SIG-M5 (cell line): ENCODE results near the gene CHRM5.
A peak's percentile ranks its signal among the peaks of the same experiment; 100 is the strongest.

Experiments
- DNase-seq: peaks from one replicate; lab custom pipeline; 2025; lab: John Stamatoyannopoulos, UW

Gene CHRM5

DNA sequence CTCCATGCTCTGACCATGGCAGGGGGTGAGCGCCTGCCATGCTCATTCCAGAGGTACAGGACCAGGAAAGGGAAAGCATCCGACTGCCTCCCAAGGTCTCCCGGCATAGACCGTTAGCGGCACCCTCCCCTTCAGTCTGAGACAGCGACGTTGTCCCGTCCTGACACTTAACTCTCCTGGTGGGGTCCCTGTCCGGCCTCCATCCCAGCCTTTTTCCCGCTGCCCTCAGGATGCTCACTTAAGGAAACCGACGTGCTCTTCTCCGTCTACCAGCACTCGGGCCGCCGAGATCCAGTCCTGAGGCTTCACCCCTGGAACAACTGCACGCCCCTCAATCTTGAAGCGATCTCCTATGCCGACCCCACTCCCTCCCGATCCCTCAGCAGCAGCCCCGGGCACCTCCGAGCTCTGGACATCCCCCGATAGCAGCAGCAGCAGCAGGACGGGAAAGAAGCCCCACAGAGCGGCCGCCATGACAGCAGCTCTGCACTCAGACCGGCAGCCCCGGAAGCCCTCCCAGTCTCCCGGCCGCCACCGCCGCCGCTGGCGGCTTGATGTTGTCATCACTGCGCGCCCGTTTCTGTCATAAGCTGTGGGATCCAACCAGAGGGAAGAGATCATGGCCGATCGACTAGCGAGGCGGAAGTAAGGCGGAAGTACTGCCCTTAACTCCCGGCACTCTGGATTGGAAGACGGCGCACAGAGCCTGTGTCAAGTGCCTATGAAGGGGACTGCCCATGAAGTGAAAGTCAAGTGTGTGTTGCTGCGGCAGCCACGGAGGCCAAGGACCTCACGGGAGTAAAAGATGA, 133.3 kb downstream of the CHRM5 start, which contains the start of the genes EMC7 and PGBD4:
Gene EMC7 (minus strand): TSS at position 497 of the 809 bp plus-strand sequence. CDS start 23 bp downstream, at position 474.
Gene PGBD4 (plus strand): TSS at position 718 of the 809 bp plus-strand sequence. CDS start 449 bp downstream, outside the sequence.
- DNase-seq: peak; percentile 93

DNA sequence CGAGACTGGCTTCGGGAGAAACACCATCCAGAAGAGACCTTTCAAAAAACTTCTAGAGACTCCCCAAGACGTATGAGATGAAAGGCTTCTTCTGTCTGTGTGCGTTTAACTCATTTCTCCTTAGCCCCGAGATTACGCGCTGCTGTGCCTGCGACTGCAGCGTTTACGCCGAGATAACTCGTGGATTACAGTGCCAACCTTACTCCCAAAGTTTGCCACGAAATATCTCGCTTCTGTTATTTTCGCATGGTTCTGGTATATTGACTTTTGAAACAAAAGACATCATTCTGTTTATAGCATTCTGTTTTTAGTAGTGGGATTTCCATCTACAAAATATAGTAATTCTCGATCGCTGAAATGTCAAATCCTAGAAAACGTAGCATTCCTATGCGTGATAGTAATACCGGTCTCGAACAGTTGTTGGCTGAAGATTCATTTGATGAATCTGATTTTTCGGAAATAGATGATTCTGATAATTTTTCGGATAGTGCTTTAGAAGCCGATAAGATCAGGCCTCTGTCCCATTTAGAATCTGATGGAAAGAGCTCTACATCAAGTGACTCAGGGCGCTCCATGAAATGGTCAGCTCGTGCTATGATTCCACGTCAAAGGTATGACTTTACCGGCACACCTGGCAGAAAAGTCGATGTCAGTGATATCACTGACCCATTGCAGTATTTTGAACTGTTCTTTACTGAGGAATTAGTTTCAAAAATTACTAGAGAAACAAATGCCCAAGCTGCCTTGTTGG, 134.1 kb downstream of the CHRM5 start:
- no peak for DNase-seq

DNA sequence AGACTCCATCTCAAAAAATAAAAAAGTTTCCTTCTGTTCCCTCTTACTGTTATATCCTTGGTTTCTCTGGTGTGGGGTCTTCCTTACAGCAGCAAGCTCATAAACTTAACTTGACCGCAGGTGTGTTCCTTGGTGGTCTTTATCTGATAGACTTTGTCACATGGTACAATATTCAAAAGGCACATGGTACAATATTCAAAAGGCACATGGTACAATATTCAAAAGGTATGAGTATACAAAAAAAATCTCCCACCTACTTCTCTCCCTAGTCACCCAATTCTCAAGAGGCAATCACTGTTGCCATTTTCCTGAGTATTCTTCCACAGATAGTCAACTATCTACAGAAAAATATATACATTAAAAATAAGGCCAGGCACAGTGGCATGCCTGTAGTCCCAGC, 138.1 kb downstream of the CHRM5 start:
- DNase-seq: no peak

DNA sequence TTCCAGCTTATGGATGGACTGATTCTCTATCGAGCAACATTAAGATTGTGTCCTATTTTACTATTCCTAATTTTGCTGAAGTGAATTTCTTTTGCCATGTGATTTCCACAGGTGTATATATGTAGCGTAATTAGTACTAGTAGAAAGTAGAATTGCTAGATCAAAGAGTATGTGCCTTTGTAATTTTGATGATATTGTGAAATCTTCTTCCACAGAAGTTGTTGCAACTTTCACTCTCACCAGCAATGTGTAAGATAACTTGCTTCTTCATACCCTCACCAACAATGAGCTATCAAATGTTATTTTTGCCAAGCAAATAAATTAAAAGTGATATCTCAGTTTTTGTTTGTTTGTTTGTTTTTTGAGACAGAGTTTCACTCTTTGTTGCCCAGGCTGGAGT, 139.0 kb downstream of the CHRM5 start:
- no peak for DNase-seq

DNA sequence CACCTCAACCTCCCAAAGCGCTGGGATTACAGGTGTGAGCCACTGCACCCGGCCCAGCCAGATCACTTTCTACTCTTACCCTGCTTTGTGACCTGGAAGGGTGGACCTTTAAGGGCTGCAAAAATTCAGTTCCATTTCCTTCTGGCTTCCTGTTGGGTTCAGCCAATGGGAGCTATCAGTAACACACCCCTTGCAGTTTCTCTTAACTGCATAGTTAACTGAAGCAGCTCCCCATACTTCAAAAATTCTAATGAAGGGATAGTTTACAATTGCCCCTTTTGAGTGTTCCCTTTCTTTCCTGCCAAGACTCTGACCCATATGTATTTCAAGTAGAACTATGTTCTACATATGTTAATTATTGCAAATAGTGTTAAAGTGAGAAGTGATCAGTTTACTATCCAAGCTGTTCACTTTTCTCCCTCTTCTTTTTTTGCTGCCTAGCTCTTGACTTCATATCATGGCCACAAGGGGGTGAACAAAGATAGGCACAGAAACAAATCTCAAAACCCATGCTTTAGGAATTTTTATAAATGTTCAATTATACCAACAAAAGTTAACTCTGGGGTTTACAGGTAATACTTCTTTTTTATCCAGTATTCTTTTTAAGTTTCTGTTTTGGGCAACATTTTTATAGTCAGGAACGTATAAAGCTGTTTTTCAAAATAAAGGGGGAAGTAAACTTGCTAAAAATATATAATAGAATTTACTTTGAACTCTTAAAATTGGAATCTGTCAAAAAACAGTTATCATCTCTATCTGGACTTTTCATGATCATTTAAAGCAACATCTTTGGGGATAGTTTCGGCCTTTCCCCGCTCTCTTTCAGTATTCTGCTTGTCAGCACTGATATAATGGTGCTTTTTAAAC, 141.7 kb downstream of the CHRM5 start:
- no peak for DNase-seq

DNA sequence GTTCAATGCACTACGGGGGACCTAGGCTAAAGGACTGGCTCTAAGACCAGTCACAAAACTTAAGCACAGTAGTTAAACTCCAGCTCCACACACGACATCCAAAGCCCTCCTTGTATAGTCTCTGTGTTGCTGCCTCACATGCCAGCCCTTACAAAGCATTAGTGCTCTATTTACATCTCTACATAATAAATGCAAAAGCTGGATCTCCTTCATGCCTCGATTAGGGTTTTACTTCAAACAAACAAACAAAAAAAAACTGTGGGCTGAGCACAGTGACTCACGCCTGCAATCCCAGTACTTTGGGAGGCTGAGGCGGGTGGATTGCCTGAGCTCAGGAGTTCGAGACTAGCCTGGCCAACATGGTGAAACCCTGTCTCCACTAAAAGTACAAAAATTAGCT, 143.2 kb downstream of the CHRM5 start:
- DNase-seq: no peak

DNA sequence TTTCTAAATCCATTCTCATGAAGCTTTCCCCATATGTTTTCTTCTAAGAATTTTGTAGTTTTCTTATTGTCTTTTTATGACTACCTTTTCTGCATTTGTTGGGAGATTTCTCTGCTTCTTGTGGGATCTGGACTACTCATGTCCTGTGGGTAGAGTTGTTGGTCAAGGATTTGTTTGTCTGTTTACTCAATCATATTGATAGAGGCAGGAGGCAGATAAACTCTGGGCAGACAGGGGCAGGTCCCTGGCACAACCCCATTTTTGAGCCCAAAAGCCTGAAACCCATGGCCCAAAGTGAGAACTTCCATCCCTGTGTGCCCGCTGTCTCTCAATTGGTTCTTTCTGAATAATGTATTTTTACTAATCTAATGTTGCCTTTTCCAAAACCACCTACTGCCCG, 145.9 kb downstream of the CHRM5 start:
- no peak for DNase-seq

DNA sequence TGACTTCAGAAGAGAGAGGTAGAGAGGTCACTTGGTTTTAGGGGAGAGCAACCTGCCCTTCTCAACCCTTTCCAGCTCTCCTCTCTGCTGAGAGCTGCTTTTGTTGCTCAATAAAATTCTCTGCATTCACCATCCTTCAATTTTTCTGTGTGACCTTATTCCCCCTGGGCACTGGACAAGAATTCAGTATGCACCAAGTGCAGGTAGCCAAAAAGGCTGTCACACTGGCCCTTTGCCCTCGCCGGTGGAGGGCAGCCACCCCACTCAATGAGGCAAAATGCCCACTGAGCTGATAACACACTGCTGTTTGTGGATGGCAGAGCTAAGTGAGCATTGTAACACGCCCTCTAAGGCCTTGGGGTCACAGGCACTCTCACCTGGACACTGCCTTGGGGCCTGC, 146.4 kb downstream of the CHRM5 start:
- no peak for DNase-seq

DNA sequence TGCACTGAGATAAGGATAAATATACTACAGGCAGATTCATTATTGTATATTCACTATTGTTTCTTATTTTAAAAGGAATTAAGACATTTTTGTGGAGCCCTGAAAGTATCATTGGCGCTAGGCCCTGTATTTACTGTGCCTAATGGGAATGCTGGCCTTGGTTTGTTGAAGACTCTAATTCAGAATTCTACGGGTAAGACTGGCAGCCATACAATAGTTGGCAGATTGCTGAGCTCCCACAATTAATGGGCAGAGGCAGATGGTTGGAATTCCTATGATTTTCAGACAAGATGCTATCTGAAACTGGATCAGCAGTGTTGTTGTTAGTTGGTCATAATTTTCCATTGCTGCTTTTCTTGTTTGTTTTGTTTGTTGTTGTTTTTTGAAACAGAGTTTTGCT, 148.3 kb downstream of the CHRM5 start:
- DNase-seq: no peak
